K562 (cell line): ENCODE measurements around the gene TSSK6. TPM values are rescaled to one million over a fixed set of nuclear protein-coding genes. Genes with fewer than 3 reads are reported as not detected.
A peak's percentile ranks its signal among the peaks of the same experiment; 100 is the strongest.

Experiments used
- CTBP1 ChIP-seq: fragments of 450-650 bp; IDR thresholded peaks from 2 replicates; pipeline ENCODE4 v1.6.1; 2016; ENCODE audit warnings: borderline replicate concordance
- DNMT1 ChIP-seq: fragments of 450-650 bp; IDR thresholded peaks from 2 replicates; pipeline ENCODE4 v1.6.1; 2016; ENCODE audit warnings: antibody characterized with exemption, mild to moderate bottlenecking
- ELF4 ChIP-seq: fragments of 450-650 bp; formaldehyde crosslinking; IDR thresholded peaks from 2 replicates; pipeline ENCODE4 v1.4.0; 2022; ENCODE audit warnings: missing genetic modification characterization
- FOS ChIP-seq: IDR thresholded peaks from 3 replicates; pipeline ENCODE4 v1.6.1; 2011; ENCODE audit not compliant: insufficient read length; ENCODE audit errors: extremely low read depth
- GATAD2B ChIP-seq: fragments of 450-650 bp; IDR thresholded peaks from 2 replicates; pipeline ENCODE4 v1.6.1; 2017; ENCODE audit warnings: mild to moderate bottlenecking, borderline replicate concordance
- HNRNPLL ChIP-seq: fragments of 200-400 bp; formaldehyde crosslinking; IDR thresholded peaks from 2 replicates; pipeline ENCODE4 v1.6.1; 2017; ENCODE audit warnings: low read length, low read depth, mild to moderate bottlenecking; ENCODE audit not compliant: poor library complexity, severe bottlenecking
- MBD2 ChIP-seq: sonication (generic); IDR thresholded peaks from 2 replicates; pipeline ENCODE4 v1.6.1; 2016; ENCODE audit warnings: low read depth, borderline replicate concordance
- NBN ChIP-seq: fragments of 450-650 bp; IDR thresholded peaks from 2 replicates; pipeline ENCODE4 v1.6.1; 2016; ENCODE audit warnings: low read depth, mild to moderate bottlenecking
- NFRKB ChIP-seq: fragments of 450-650 bp; IDR thresholded peaks from 2 replicates; pipeline ENCODE4 v1.6.1; 2016; ENCODE audit warnings: low read depth
- NR1H2 ChIP-seq: sonication (generic); formaldehyde crosslinking; IDR thresholded peaks from 2 replicates; pipeline ENCODE4 v1.4.0; 2020; ENCODE audit warnings: mild to moderate bottlenecking, missing genetic modification reagents
- PHF21A ChIP-seq: fragments of 450-650 bp; IDR thresholded peaks from 2 replicates; pipeline ENCODE4 v1.6.1; 2017; ENCODE audit warnings: low read depth, borderline replicate concordance
- PTRF ChIP-seq: fragments of 450-650 bp; IDR thresholded peaks from 2 replicates; pipeline ENCODE4 v1.6.1; 2016; ENCODE audit warnings: mild to moderate bottlenecking, missing genetic modification characterization, missing compliant biosample characterization
- PTTG1 ChIP-seq: fragments of 450-650 bp; IDR thresholded peaks from 2 replicates; pipeline ENCODE4 v1.6.1; 2016; ENCODE audit warnings: low read depth, mild to moderate bottlenecking, missing genetic modification characterization, missing compliant biosample characterization
- SMAD2 ChIP-seq: fragments of 150-350 bp; IDR thresholded peaks from 2 replicates; pipeline ENCODE4 v1.6.1; 2014; ENCODE audit warnings: low read depth, mild to moderate bottlenecking, low read length
- SMARCC2 ChIP-seq: fragments of 450-650 bp; IDR thresholded peaks from 2 replicates; pipeline ENCODE4 v1.6.1; 2017; ENCODE audit warnings: antibody characterized with exemption, moderate library complexity, mild to moderate bottlenecking, low read depth
- SNIP1 ChIP-seq: fragments of 450-650 bp; IDR thresholded peaks from 2 replicates; pipeline ENCODE4 v1.7.1; 2017; ENCODE audit warnings: low read depth, mild to moderate bottlenecking
- SRSF3 ChIP-seq: fragments of 200-400 bp; formaldehyde crosslinking; IDR thresholded peaks from 2 replicates; pipeline ENCODE4 v1.6.1; 2016; ENCODE audit warnings: mild to moderate bottlenecking, low read length, moderate library complexity; ENCODE audit not compliant: insufficient read depth
- ZFPM2 ChIP-seq: fragments of 250-450 bp; sonication (Bioruptor Pico); IDR thresholded peaks from 2 replicates; pipeline ENCODE4 v1.5.1; 2022; ENCODE audit warnings: mild to moderate bottlenecking
- ZNF140 ChIP-seq: fragments of 250-450 bp; sonication (Bioruptor Pico); IDR thresholded peaks from 2 replicates; pipeline ENCODE4 v1.8.0; 2021; ENCODE audit warnings: moderate library complexity, mild to moderate bottlenecking, inconsistent platforms
- ZNF146 ChIP-seq: IDR thresholded peaks from one replicate; pipeline ENCODE4 v1.6.1; 2018; ENCODE audit warnings: missing compliant biosample characterization; ENCODE audit not compliant: unreplicated experiment
- ZNF24 ChIP-seq: fragments of 450-650 bp; IDR thresholded peaks from 2 replicates; pipeline ENCODE4 v1.6.1; 2016
- ZNF274 ChIP-seq: IDR thresholded peaks from 2 replicates; pipeline ENCODE4 v1.6.1; 2011; ENCODE audit warnings: low read depth, mild to moderate bottlenecking, low read length, moderate library complexity, borderline replicate concordance
- ZNF354B ChIP-seq: fragments of 250-450 bp; sonication (Bioruptor Pico); IDR thresholded peaks from 2 replicates; pipeline ENCODE4 v1.4.0; 2020
- ZNF408 ChIP-seq: fragments of 250-450 bp; sonication (Bioruptor Pico); IDR thresholded peaks from 2 replicates; pipeline ENCODE4 v1.4.0; 2020; ENCODE audit warnings: low read depth, mild to moderate bottlenecking, moderate library complexity
- ZNF436 ChIP-seq: fragments of 250-450, 450-650 bp; sonication (Bioruptor Pico); formaldehyde crosslinking; IDR thresholded peaks from 2 replicates; pipeline ENCODE4 v1.7.0; 2020; ENCODE audit warnings: mild to moderate bottlenecking
- ZNF583 ChIP-seq: fragments of 250-450 bp; sonication (Bioruptor Pico); IDR thresholded peaks from 2 replicates; pipeline ENCODE4 v1.4.0; 2020
- ZNF589 ChIP-seq: fragments of 200-800 bp; sonication (Bioruptor generic); IDR thresholded peaks from 2 replicates; pipeline ENCODE4 v1.6.1; 2016; ENCODE audit warnings: low read depth, missing genetic modification characterization, missing compliant biosample characterization
- ZNF717 ChIP-seq: fragments of 250-450 bp; sonication (Bioruptor Pico); IDR thresholded peaks from 2 replicates; pipeline ENCODE4 v1.5.0; 2021
- ZZZ3 ChIP-seq: fragments of 450-650 bp; IDR thresholded peaks from 2 replicates; pipeline ENCODE4 v1.6.1; 2016; ENCODE audit warnings: antibody characterized with exemption, mild to moderate bottlenecking, moderate library complexity
- polyA plus RNA-seq, 8 experiments: library from polyadenylated mRNA; depleted of rRNA in 4 of 8; stranded (reverse) in 5 of 8; unstranded in 3 of 8; fragments of >200 nt; fragmentation: Nextera tagmentation in 2 of 8; fragmentation: Illumina TruSeq in 1 of 8; extraction: Ambion mirVana in 2 of 8; extraction: Trizol in 1 of 8; gene quantifications; 2 replicates each; pipeline versions ENCODE4 v1.2.1 to v1.2.3, GENCODE V29; 2011 to 2014; ENCODE audit warnings: inconsistent platforms in 1 of 8, missing spikeins in 1 of 8
- total RNA-seq, 7 experiments: library from RNA; depleted of rRNA in 6 of 7; stranded (reverse); fragments of >200 nt in 6 of 7; fragmentation: Illumina TruSeq in 2 of 7; extraction: Trizol in 2 of 7; gene quantifications; 2 replicates each; pipeline versions ENCODE4 v1.2.1 to v1.2.3, GENCODE V29; 2011 to 2021; ENCODE audit warnings: low replicate concordance in 1 of 7
- TF ChIP-seq, protein P1 (sequence below), 3 experiments: IDR thresholded peaks in 2 of 3; conservative IDR thresholded peaks in 1 of 3; 2 replicates each; pipeline ENCODE4 v1.5.1; 2011 to 2012; ENCODE audit warnings: low read length in 3 of 3, mild to moderate bottlenecking in 3 of 3, control low read depth in 2 of 3, improper control_type of control experiment in 1 of 3, inconsistent platforms in 1 of 3, low read depth in 1 of 3, mixed read lengths in 1 of 3, moderate library complexity in 1 of 3; ENCODE audit not compliant: insufficient read depth in 2 of 3

TSSK6 gene
- total and polyA plus RNA-seq, 9 of the 15 experiments (the other 6 are each of a cell fraction or from before 2014, with no cell fraction given): 0.21 to 2.6 (median 1.5) TPM; not detected in 3

DNA sequence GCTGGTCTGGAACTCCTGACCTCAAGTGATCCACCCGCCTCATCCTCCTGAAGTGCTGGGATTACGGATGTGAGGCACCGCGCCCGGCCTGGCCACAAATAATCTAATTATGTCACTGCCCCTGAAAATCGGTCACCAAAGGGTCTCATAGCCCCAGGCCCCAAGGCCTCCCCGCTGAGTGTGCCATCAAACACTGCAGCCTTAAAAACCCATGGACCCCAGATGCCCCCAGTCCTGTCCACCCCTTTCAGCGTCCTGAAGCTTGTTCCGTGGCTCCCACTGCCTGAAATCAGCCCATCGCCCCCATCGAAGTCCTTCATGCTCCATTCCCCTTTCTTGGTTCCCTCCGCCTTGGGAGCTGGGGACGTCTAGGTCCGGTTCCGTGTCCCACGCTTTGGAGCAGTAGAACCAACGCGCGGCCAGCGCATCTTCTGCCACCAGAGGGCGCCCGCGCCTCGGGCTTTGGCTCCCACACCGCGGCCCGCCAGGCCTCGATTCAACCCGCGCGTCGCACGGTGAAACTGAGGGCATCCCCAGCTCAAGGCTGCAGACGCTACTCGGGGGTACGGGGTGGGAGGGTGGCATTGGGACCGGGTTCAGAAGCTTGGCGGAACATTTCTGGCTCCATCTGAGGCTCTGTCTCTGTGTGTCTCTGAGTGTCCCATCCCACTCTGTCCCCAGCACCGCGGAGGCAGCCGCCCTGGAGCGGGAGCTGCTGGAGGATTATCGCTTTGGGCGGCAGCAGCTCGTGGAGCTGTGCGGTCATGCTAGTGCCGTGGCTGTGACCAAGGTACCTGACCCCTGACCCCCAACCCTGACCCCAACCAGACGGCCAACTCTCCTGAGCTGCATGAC, 16.8 kb upstream of the TSSK6 start (continued):
- TF ChIP-seq FOS (no peak), NBN (no peak), ZNF274 (no peak), ZNF408 (CRISPR knock-in tag) (no peak), HNRNPLL (no peak), SNIP1 (no peak), ZNF354B (no peak), ZNF140 (CRISPR knock-in tag) (no peak), SRSF3 (no peak), MBD2 (no peak), ZFPM2 (no peak), ELF4 (no peak), SMARCC2 (no peak), ZZZ3 (no peak), GATAD2B (no peak), ZNF589 (CRISPR knock-in tag) (no peak), ZNF583 (CRISPR knock-in tag) (no peak), NFRKB (no peak), SMAD2 (no peak), PTTG1 (tag) (no peak), ZNF146 (CRISPR knock-in tag) (no peak), CTBP1 (peak; percentile 42; the same call in 1 of the 2 replicates), PHF21A (no peak), DNMT1 (no peak), ZNF24 (no peak), PTRF (tag) (no peak), ZNF436 (CRISPR knock-in tag) (no peak), ZNF717 (CRISPR knock-in tag) (no peak), NR1H2 (CRISPR knock-in tag) (no peak)
- TF ChIP-seq, protein P1, sequence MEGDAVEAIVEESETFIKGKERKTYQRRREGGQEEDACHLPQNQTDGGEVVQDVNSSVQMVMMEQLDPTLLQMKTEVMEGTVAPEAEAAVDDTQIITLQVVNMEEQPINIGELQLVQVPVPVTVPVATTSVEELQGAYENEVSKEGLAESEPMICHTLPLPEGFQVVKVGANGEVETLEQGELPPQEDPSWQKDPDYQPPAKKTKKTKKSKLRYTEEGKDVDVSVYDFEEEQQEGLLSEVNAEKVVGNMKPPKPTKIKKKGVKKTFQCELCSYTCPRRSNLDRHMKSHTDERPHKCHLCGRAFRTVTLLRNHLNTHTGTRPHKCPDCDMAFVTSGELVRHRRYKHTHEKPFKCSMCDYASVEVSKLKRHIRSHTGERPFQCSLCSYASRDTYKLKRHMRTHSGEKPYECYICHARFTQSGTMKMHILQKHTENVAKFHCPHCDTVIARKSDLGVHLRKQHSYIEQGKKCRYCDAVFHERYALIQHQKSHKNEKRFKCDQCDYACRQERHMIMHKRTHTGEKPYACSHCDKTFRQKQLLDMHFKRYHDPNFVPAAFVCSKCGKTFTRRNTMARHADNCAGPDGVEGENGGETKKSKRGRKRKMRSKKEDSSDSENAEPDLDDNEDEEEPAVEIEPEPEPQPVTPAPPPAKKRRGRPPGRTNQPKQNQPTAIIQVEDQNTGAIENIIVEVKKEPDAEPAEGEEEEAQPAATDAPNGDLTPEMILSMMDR (IDR thresholded peaks at IDR 0.05 in 2 of 3, conservative IDR thresholded peaks at IDR 0.05 in 1 of 3; ENCODE audit: insufficient read depth in 2 of 3, low read depth in 1 of 3, low read length in 3 of 3): peak; percentile 89 to 94 (median 90)
